Heart left ventricle (tissue), 16 donors: ENCODE data around the gene DDC. TPM values are rescaled to one million over a fixed set of nuclear protein-coding genes. Genes with fewer than 3 reads are reported as not detected.
A peak's percentile ranks its signal among the peaks of the same experiment; 100 is the strongest.

Experiments
- ATAC-seq, 4 donors: fragments of 200-7000 bp; cut with Tn5 transposase; one replicate each; pipeline ENCODE4 v1.9.1; 2020 to 2022; ENCODE audit warnings: moderate library complexity in 4 of 4, mild to moderate bottlenecking in 3 of 4, moderate number of reproducible peaks in 1 of 4
- DNase-seq, 5 donors: peaks; one replicate each; pipeline ENCODE4 v3.0.0-alpha.2; 2020
- H3K27ac ChIP-seq, 12 donors: fragments of 200-600 bp; sonication (generic) in 4 of 12; one replicate each; pipeline versions ENCODE4 v1.5.0 to v1.8.0; 2016 to 2022; ENCODE audit warnings: mild to moderate bottlenecking in 2 of 12
- H3K27me3 ChIP-seq, 9 donors: fragments of 200-600 bp; sonication (generic) in 2 of 9; one replicate each; pipeline versions ENCODE4 v1.5.1 to v1.8.0; 2016 to 2022; ENCODE audit warnings: mild to moderate bottlenecking in 3 of 9
- H3K36me3 ChIP-seq, 9 donors: fragments of 200-600 bp; sonication (generic) in 2 of 9; one replicate each; pipeline versions ENCODE4 v1.5.0 to v1.8.0; 2018 to 2022; ENCODE audit warnings: mild to moderate bottlenecking in 2 of 9
- H3K4me1 ChIP-seq, 12 donors: fragments of 200-600 bp; sonication (generic) in 4 of 12; one replicate each; pipeline versions ENCODE4 v1.5.0 to v1.8.0; 2016 to 2022; ENCODE audit warnings: mild to moderate bottlenecking in 3 of 12
- H3K4me3 ChIP-seq, 12 donors: fragments of 200-600 bp; sonication (generic) in 4 of 12; one replicate each; pipeline versions ENCODE4 v1.5.0 to v1.8.0; 2017 to 2022; ENCODE audit warnings: mild to moderate bottlenecking in 9 of 12, moderate library complexity in 4 of 12
- H3K9me3 ChIP-seq, 12 donors: fragments of 200-600 bp; sonication (generic) in 4 of 12; one replicate each; pipeline versions ENCODE4 v1.5.0 to v1.8.0; 2016 to 2022; ENCODE audit warnings: mild to moderate bottlenecking in 1 of 12
- POLR2A ChIP-seq, 2 donors: fragments of 450-650 bp; IDR thresholded peaks; one replicate each; pipeline ENCODE4 v1.6.1; 2017; ENCODE audit warnings: antibody characterized with exemption in 2 of 2, mild to moderate bottlenecking in 2 of 2, moderate library complexity in 2 of 2
- WGBS, 4 donors: extraction: QIAGEN DNeasy Blood & Tissue Kit in 2 of 4; methylation state at CpG; one replicate each; pipeline versions ENCODE4 v1.1.5 to v1.1.7; 2013 to 2018; 5-methylcytosine and 5-hydroxymethylcytosine counted together
- intact Hi-C, 10 donors: fragments of 100-400 bp; cut with DNase I; formaldehyde crosslinking; loops; one replicate each; pipeline versions ENCODE4 v1.11.1 to v1.14.2; 2022
- long read RNA-seq, 3 donors: library from polyadenylated mRNA; unstranded; transcript quantifications; one replicate each; pipeline ENCODE4 v2.0.0, GENCODE V29; 2020 to 2021
- polyA plus RNA-seq, 2 donors: library from polyadenylated mRNA; stranded (reverse); fragments of 200-250 nt; gene quantifications; one replicate each; pipeline ENCODE4 v1.2.3, GENCODE V29; 2013
- total RNA-seq, 9 donors: library from RNA; depleted of rRNA in 2 of 9; stranded (reverse); fragments of >200 nt in 2 of 9; fragmentation: NEBNext Ultra II Directional in 3 of 9; extraction: Animal tissue kit (Norgen Biotek cat#: 25700) in 3 of 9; gene quantifications; one replicate each; pipeline versions ENCODE4 v1.1.0 to v1.2.4, GENCODE V29; 2016 to 2023
- TF ChIP-seq, protein P1 (sequence below), 12 donors: fragments of 200-600 bp; sonication (generic) in 4 of 12; IDR thresholded peaks; one replicate each; pipeline versions ENCODE4 v1.5.0 to v1.8.0; 2018 to 2022; ENCODE audit warnings: antibody characterized with exemption in 12 of 12, mild to moderate bottlenecking in 5 of 12
- donor health status: ischemic (EF 13 %, LVEDD 7.1; RV severe dilation, severe dysfunction).
- donor health status: healthy with polysubstance abuse.
- donor health status: DM: no; HTN: yes; CAD: no.
- donor health status: DM: no; HTN: no; CAD: no.
- donor health status: ischemic (EF 25% LVEDD 6.9; RV normal size, moderate dysfunction).
- donor health status: ischemic (EF 25% LVEDD 5.7; RV mildly dilated, moderate dysfunction).
- donor health status: healthy.
- donor health status: DM: yes; HTN: yes; CAD: no.
- donor health status: ischemic (EF 35%, LVEDD 5.7; RV mildly dilated, moderate dysfunction).
- donor health status: nonischemic (EF 11% LVEDD 7.7; RV severe dilation, severe dysfunction).
- donor health status: DM: yes; HTN: yes; CAD: no.
- donor health status: PGD.
- donor health status: ischemic (EF 29% LVEDD 5.4; RV normal size, mild dysfunction).
- donor health status: nonischemic (EF 23%, LVEDD 6.1; RV moderate dilation, normal function).

DDC gene, protein sequence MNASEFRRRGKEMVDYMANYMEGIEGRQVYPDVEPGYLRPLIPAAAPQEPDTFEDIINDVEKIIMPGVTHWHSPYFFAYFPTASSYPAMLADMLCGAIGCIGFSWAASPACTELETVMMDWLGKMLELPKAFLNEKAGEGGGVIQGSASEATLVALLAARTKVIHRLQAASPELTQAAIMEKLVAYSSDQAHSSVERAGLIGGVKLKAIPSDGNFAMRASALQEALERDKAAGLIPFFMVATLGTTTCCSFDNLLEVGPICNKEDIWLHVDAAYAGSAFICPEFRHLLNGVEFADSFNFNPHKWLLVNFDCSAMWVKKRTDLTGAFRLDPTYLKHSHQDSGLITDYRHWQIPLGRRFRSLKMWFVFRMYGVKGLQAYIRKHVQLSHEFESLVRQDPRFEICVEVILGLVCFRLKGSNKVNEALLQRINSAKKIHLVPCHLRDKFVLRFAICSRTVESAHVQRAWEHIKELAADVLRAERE
- total RNA-seq (not detected), polyA plus RNA-seq (under 1 TPM in 1 of 2 donors, not detected in 1; 0.08 TPM)
- long read RNA-seq, donor 1: 0 reads
- long read RNA-seq, donor 2: 0 reads
- long read RNA-seq, donor 3: 0 reads

DNA sequence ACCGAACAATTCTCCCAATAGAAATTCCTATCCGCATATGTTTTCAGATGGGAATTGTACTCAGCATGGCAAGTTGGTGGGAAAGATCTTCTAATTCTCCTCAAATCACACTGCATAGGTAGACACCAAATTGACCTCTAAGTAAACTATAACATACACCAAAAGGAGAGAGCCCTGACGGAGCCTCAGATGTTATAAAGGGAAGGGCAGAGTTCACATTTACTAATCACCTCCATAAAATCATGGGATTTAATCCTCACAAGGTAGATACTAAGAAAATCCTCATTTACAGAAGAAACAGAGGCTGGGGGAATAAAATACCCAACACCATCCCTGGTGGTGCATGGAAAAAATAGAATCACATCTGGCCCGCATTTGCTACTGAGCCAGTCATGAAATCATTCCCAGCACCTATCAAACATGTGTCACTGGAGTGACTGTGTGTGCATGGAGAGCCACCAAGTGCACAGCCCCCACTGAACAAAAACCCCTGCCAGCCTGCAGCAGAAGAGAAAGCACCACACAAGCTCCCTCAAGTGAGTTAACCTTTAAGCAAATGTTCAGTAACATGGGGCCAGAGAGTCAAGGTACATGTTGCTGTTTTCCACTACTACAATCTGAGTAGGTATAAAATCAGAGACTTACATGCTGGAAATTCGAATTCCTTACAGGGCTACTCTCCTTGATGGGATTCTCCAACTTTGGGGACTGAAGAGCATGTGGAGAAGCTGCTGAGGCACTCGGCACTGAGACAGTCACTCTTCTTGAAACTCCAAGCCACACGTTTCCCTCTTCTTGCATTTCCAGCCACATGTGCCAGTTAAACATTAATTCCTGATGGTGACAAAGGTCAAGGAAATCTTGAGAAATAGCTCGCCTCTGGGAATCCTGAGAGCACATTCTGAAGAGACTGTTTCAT lies at the start of gene DDC:
Gene DDC, minus strand, starts transcription at position 766 of the 919 bp plus-strand sequence. CDS start 21,320 bp downstream, outside the sequence.
- ATAC-seq: peak in 1 of 4 donors; percentile 41
- TF ChIP-seq, protein P1, sequence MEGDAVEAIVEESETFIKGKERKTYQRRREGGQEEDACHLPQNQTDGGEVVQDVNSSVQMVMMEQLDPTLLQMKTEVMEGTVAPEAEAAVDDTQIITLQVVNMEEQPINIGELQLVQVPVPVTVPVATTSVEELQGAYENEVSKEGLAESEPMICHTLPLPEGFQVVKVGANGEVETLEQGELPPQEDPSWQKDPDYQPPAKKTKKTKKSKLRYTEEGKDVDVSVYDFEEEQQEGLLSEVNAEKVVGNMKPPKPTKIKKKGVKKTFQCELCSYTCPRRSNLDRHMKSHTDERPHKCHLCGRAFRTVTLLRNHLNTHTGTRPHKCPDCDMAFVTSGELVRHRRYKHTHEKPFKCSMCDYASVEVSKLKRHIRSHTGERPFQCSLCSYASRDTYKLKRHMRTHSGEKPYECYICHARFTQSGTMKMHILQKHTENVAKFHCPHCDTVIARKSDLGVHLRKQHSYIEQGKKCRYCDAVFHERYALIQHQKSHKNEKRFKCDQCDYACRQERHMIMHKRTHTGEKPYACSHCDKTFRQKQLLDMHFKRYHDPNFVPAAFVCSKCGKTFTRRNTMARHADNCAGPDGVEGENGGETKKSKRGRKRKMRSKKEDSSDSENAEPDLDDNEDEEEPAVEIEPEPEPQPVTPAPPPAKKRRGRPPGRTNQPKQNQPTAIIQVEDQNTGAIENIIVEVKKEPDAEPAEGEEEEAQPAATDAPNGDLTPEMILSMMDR (IDR thresholded peaks at IDR 0.05): no peak
- TF ChIP-seq POLR2A (IDR thresholded peaks at IDR 0.05): no peak
- Histone ChIP-seq H3K27ac (no peak within 1 kb of the TSS), H3K9me3 (no peaks in the 10 kb centered on the region), H3K4me1 (no peaks in the 10 kb centered on the region), H3K4me3 (no peak within 1 kb of the TSS), H3K27me3 (peaks cover 0 to 21% (median 0%) of the 10 kb centered on the region in 9 donors), H3K36me3 (no peaks in the 10 kb centered on the region)
- intact Hi-C loops: no loop called here
- 66 to 71% (median 68%) methylated on average over 8 of the region's 8 CpGs for WGBS, 4 donors
- DNase-seq: no peak

GRCh38 chr7:50613473-50613872 lies 48.3 kb upstream of the DDC start:
- ATAC-seq (no peak), DNase-seq (no peak)
- intact Hi-C loops: loop anchor here in 9 of 10 donors (5.0 to 10.0 kb wide), 6 partner anchors 61 to 541 kb away; no protein-coding TSS in a partner anchor
- no peak for TF ChIP-seq POLR2A (IDR thresholded peaks at IDR 0.05)
- TF ChIP-seq, protein P1 (IDR thresholded peaks at IDR 0.05): no peak
- Histone ChIP-seq H3K27me3 (no peaks in the 10 kb centered on the region), H3K36me3 (peaks cover 0 to 97% (median 77%) of the 10 kb centered on the region in 9 donors), H3K27ac (no peak overlapping the region), H3K4me3 (no peak overlapping the region), H3K4me1 (peaks cover 0 to 17% (median 0%) of the 10 kb centered on the region in 12 donors), H3K9me3 (no peaks in the 10 kb centered on the region)
- WGBS, 4 donors: 89 to 96% (median 92%) methylated on average over 7 to 8 of the region's 8 CpGs

- Histone ChIP-seq H3K9me3 (no peaks in the 10 kb centered on the region), H3K27ac (peak overlapping the region in 1 of 12 donors; percentile 13), H3K4me1 (peaks cover 0 to 24% (median 0%) of the 10 kb centered on the region in 12 donors), H3K27me3 (no peaks in the 10 kb centered on the region), H3K36me3 (peaks cover 0 to 97% (median 80%) of the 10 kb centered on the region in 9 donors), H3K4me3 (no peak overlapping the region)
- TF ChIP-seq, protein P1 (IDR thresholded peaks at IDR 0.05): no peak
- TF ChIP-seq POLR2A (IDR thresholded peaks at IDR 0.05): no peak
- ATAC-seq (no peak), DNase-seq (no peak)
- intact Hi-C loops: loop anchor here in 9 of 10 donors (5.0 to 10.0 kb wide), 6 partner anchors 62 to 542 kb away; no protein-coding TSS in a partner anchor
- WGBS, 4 donors: 88 to 96% (median 91%) methylated on average over 5 of the region's 5 CpGs
These were observed 47.5 kb upstream of the DDC start for GRCh38 chr7:50612704-50613103.
